ENCODE data around the gene ATP13A4. TPM values are rescaled to one million over a fixed set of nuclear protein-coding genes. Genes with fewer than 3 reads are reported as not detected.
A peak's percentile ranks its signal among the peaks of the same experiment; 100 is the strongest.

Gene ATP13A4
- polyA plus RNA-seq, 3 donors = 1.1 to 3.0 (median 1.6) TPM

DNA sequence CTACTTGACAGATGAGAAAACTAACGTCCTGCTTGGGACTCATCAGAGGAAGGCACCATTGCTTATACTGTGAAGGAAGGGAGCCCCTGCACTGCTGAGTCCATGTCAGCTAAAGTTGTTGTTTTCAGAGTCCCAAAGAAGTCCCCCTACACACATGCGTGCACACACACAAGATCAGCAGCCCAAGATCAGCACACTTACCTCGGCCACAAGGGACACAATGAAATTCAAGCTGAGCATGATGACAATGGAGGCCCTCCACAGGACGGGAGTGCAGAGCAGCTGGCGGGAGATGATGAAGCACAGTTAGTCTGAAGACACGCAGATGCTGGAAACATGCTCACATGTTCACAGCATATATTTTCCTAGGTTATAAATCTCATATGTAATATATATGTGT lies 147.6 kb downstream of the ATP13A4 start:
- no peak for DNase-seq

DNA sequence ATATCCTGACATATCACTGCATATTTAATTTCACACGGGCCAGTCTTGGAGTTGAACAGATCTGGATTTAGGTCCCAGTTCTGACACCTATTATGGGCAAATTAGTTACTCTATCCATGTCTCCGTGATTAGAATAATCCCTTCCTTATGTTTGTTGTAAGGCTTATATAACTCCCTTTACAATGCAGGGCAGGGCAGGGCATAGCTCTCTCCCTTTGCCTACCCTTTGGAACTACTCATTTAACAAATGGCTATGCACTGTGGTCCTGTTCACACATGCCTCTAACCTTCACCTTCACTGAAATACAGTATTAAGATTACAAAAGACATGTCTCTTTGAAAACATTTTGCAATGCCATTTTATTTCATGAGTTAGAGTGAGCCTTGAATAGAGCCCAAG lies 151.4 kb downstream of the ATP13A4 start:
- no peak for DNase-seq

- DNase-seq = no peak
Measured at GRCh38 chr3:193400304-193400703, 154.4 kb downstream of the ATP13A4 start.

DNA sequence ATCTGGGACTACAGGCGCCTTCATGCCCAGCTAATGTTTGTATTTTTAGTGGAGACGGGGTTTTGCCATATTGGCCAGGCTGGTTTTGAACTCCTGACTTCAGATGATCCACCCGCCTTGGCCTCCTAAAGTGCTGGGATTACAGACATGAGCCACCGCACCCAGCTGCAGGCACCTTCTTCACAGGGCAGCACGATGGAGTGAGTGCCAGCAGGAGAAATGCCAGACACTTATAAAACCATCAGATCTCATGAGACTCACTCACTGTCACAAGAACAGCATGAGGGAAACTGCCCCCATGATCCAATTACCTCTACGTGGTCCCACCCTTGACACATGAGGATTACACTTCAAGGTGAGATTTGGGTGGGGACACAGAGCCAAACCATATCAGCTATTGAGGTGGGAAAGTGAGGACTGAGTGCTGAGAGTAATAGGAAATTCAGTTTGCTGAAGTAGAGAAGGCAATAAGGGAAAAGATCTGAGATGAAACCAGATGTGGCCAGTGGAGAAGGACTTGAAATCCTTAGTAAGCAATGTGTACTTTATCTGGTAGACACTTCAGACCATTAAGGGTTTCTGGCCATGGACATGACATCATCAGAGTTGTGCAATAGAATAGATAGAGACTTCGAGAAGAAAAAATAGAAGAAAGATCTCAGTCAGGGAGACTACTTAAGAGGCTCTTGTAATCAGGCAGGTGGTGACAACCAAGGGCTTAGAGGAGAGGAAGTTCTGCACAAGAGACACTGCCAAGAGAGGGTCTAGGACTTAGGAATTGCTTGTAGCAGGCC lies 158.0 kb downstream of the ATP13A4 start:
- DNase-seq = no peak

- peak; percentile 75 for DNase-seq
Measured at GRCh38 chr3:193391902-193392301, 162.8 kb downstream of the ATP13A4 start.

- DNase-seq = no peak
Measured at GRCh38 chr3:193389335-193389734, 165.4 kb downstream of the ATP13A4 start.

DNA sequence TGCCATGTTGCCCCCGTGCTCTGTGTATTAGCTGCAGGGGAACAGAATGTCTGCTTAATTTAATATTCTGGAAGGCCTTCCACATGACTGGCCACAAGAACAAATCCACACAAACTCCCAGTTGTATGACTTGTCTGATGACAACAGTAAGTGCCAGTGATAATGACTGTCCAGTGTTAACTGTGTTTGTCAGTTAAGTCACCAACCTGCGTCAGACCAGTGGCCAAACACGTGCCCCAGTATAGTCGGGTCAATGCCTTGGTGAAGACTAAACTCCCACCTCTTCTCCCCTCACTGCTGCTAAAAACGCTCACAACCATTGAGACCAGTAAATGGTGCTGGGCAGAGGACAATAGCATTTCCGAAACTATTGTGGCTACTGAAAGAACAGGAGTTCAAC lies 166.3 kb downstream of the ATP13A4 start:
- no peak for DNase-seq

DNA sequence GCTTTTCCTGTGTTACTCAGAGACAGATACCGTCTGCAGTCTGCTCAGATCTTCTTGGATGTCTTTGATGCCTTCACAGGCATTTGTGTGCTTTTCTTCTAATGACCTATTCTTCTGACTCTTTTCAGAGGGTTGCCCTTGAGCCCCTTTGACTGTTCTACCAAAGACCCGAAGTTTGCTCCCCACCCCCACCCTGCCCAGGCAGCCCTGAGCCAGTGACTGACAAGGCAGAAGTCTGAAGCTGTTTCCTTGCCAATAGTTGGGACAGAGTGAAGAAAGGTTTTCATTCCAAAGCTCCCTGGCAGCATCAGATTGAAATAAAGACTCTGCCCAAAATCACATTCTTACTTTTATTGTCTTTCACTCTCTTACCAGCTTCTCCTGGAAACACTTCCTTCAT lies 167.1 kb downstream of the ATP13A4 start:
- no peak for DNase-seq

- no peak for DNase-seq
Measured at GRCh38 chr3:193378706-193379105, 176.0 kb downstream of the ATP13A4 start, which contains the start of gene ATP13A5. Gene ATP13A5, minus strand, starts transcription at chr3:193378753. Its CDS starts 28 bp downstream, at chr3:193378725.

GRCh38 chr3:193377591-193377990 lies 177.1 kb downstream of the ATP13A4 start:
- no peak for DNase-seq

- no peak for DNase-seq
Measured at GRCh38 chr3:193375614-193376013, 179.1 kb downstream of the ATP13A4 start.

GRCh38 chr3:193372783-193373182 lies 181.9 kb downstream of the ATP13A4 start:
- no peak for DNase-seq

GRCh38 chr3:193367868-193368267 lies 186.8 kb downstream of the ATP13A4 start:
- DNase-seq = no peak

DNA sequence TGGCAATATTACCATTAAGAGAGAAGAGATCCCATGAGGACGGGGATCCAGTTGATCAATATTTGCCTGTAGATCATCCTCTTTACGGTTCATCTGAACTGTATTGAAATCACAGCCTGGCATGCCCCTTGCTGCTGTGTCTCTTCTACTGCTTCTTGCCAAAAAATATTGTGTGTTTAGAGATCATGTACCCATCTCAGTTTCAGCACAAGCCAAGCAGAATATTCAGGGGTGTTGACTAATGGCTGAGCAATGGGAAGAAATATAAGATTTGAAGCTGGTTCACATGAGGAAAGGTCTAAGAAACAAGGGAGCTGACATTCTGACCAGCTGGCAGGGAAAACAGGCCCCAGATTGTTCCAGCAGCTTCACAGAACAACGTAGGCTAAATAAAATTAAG lies 197.4 kb downstream of the ATP13A4 start:
- no peak for DNase-seq

DNA sequence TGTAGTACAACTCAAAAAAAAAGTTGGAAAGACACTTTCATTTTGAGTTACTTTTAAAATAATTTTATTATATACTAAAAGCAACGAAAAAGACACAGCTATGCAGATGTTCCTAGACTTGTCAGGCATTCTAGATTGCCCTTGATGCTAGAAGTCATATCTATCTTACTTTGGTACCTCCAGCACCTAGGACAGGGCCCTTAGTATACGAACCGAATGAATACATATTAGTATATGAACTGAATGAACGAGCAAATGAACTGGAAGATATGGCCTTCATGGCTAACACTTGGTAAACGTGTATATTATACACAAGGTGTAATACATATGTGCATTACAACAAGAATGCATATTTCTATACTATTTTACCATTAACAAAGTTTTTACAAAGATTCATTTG lies 200.3 kb downstream of the ATP13A4 start:
- no peak for DNase-seq

Other genes with a start within 250 kb of the ATP13A4 start
- under 1 TPM in 2 of 3 donors, not detected in 1; 0.18 to 0.22 TPM for gene ATP13A5, start 176.1 kb downstream of the ATP13A4 start, polyA plus RNA-seq (ENCODE audit: insufficient read length in 3 of 3)
- gene OPA1, start 38.3 kb upstream of the ATP13A4 start, polyA plus RNA-seq (ENCODE audit: insufficient read length in 3 of 3) = 10 to 100 TPM; 57.2 to 67.8 (median 58.0) TPM

Data from renal pelvis (tissue), 4 donors.